ENCODE data around the gene AGTPBP1.

DNA sequence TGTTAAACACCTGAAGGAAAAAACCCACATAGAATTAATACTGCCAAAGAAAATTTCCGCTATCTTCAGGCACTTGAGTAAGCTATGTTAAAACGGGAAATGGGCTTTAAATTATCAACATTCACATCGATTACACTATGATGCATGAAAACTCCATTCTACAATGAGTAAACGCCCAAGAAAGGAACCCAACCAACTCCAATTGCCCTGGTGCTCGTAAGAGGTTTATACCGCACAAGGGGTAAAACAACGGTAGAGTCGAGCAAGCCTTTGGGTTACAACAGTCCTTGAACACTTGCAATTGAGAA is 1.0 kb downstream of the AGTPBP1 start:
- TF ChIP-seq EZH2 (IDR thresholded peaks at IDR 0.05; ENCODE audit: insufficient read depth, poor library complexity, severe bottlenecking) (no peak), EZH2phosphoT487 (IDR thresholded peaks at IDR 0.05; ENCODE audit: insufficient read depth, low read depth) (no peak)

Measured in GM23248 (cell line).